Measurements from ENCODE around the gene CBLIF.
"Not testable (repeated sequence)": the region's sequence is repeated elsewhere in the genome, so short reads cannot be mapped to it uniquely, and the experiment has no call there.

CBLIF gene

GRCh38 chr11:59845399-59845798 lies at the start of gene CBLIF:
CBLIF (minus strand) TSS chr11:59845499; CDS start chr11:59845453, 46 bp downstream.
- DNase-seq, result no peak

- DNase-seq, result no peak
These were observed 49.3 kb upstream of the CBLIF start for GRCh38 chr11:59894616-59895015.

GRCh38 chr11:59891781-59892181 lies 46.5 kb upstream of the CBLIF start:
- DNase-seq, result no peak

- not testable (repeated sequence) for DNase-seq
These were observed 41.9 kb upstream of the CBLIF start for GRCh38 chr11:59887156-59887555.

GRCh38 chr11:59883597-59883996 lies 38.3 kb upstream of the CBLIF start:
- no peak for DNase-seq

GRCh38 chr11:59879567-59879966 lies 34.3 kb upstream of the CBLIF start:
- no peak for DNase-seq

GRCh38 chr11:59878575-59878974 lies 33.3 kb upstream of the CBLIF start, which contains the start of gene OOSP3:
OOSP3 (plus strand) TSS chr11:59878782; CDS start chr11:59878809, 27 bp downstream.
- DNase-seq, result no peak

- DNase-seq, result no peak
These were observed 32.5 kb upstream of the CBLIF start for GRCh38 chr11:59877784-59878183.

GRCh38 chr11:59877325-59877724 lies 32.0 kb upstream of the CBLIF start:
- no peak for DNase-seq

- no peak for DNase-seq
These were observed 30.7 kb upstream of the CBLIF start for GRCh38 chr11:59875856-59876519.

- no peak for DNase-seq
These were observed 26.8 kb upstream of the CBLIF start for GRCh38 chr11:59872076-59872475.

GRCh38 chr11:59867946-59868345 lies 22.6 kb upstream of the CBLIF start:
- no peak for DNase-seq

- no peak for DNase-seq
These were observed 21.5 kb upstream of the CBLIF start for GRCh38 chr11:59866836-59867235.

- DNase-seq, result no peak
These were observed 21.1 kb upstream of the CBLIF start, which contains the start of gene TCN1 for GRCh38 chr11:59866397-59866796. TCN1 (minus strand) TSS chr11:59866487; CDS start chr11:59866470, 17 bp downstream.

- no peak for DNase-seq
These were observed 19.7 kb upstream of the CBLIF start for GRCh38 chr11:59865031-59865430.

- no peak for DNase-seq
These were observed 17.0 kb upstream of the CBLIF start for GRCh38 chr11:59862252-59862651.

GRCh38 chr11:59859673-59860072 lies 14.4 kb upstream of the CBLIF start:
- DNase-seq, result no peak

- peak in 1 of 2 experiments; percentile 12 for DNase-seq
These were observed 12.4 kb upstream of the CBLIF start for GRCh38 chr11:59857439-59858434.

GRCh38 chr11:59854871-59855270 lies 9.6 kb upstream of the CBLIF start:
- DNase-seq, result no peak

- not testable (repeated sequence) for DNase-seq
These were observed 6.1 kb upstream of the CBLIF start for GRCh38 chr11:59851416-59851815.

- DNase-seq, result not testable (repeated sequence)
These were observed 4.3 kb upstream of the CBLIF start for GRCh38 chr11:59849551-59849950.

GRCh38 chr11:59849129-59849528 lies 3.8 kb upstream of the CBLIF start:
- DNase-seq, result no peak

GRCh38 chr11:59848439-59848838 lies 3.1 kb upstream of the CBLIF start:
- not testable (repeated sequence) for DNase-seq

- no peak for DNase-seq
These were observed 2.3 kb upstream of the CBLIF start for GRCh38 chr11:59847626-59848025.
